Central memory CD8-positive, alpha-beta T cell (primary cell): ENCODE results near the gene RPS6KA6.

Experiments
- ATAC-seq: fragments of 150-1000 bp; cut with Tn5 transposase; replicated peaks from 2 replicates; pipeline ENCODE4 v1.10.0; 2022; ENCODE audit warnings: mild to moderate bottlenecking, moderate FRiP score, moderate number of reproducible peaks; ENCODE audit not compliant: poor library complexity, severe bottlenecking; ENCODE audit errors: extremely low read depth
- DNase-seq, 2 donors: peaks; one replicate each; pipeline ENCODE4 v3.0.0; 2021; ENCODE audit warnings: low spot score in 2 of 2
- H3K27ac Mint-ChIP-seq: one replicate; pipeline ENCODE4 v1.8.0; 2022; ENCODE audit warnings: low read depth, mild to moderate bottlenecking, moderate library complexity, mixed read lengths
- H3K27me3 Mint-ChIP-seq: one replicate; pipeline ENCODE4 v1.8.0; 2022; ENCODE audit warnings: mixed read lengths
- H3K36me3 Mint-ChIP-seq: one replicate; pipeline ENCODE4 v1.8.0; 2022; ENCODE audit warnings: mild to moderate bottlenecking, moderate library complexity, mixed read lengths; ENCODE audit not compliant: insufficient read depth
- H3K4me1 Mint-ChIP-seq: one replicate; pipeline ENCODE4 v1.8.0; 2022; ENCODE audit warnings: mixed read lengths
- H3K4me3 Mint-ChIP-seq: one replicate; pipeline ENCODE4 v1.8.0; 2022; ENCODE audit warnings: mild to moderate bottlenecking, moderate library complexity, mixed read lengths
- H3K9me3 Mint-ChIP-seq: one replicate; pipeline ENCODE4 v1.8.0; 2022; ENCODE audit warnings: mixed read lengths

RPS6KA6 gene

DNA sequence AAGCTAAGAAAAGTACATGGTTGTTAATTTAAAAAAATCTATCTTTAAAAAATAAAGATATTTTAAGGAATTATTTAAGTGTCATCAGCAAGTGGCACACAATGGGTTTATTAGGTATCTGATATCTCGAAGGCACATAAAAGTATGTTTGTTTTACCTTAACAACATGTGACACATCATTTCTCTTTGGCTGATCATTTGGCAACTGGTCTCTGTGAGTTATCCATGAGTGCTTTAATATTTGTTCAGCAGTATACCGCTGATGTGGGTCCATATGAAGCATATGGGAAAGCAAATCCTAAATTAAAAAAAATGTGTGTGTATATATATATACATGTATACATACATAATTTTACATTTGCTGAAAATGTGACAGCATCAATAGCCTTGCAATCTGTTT lies 123.2 kb downstream of the RPS6KA6 start:
- Mint-ChIP-seq H3K4me1 (no peaks in the 10 kb centered on the region), H3K4me3 (no peak overlapping the region), H3K36me3 (no peaks in the 10 kb centered on the region), H3K9me3 (peaks cover 4% of the 10 kb centered on the region), H3K27me3 (no peaks in the 10 kb centered on the region), H3K27ac (no peak overlapping the region)
- DNase-seq (no peak), ATAC-seq (no peak)

DNA sequence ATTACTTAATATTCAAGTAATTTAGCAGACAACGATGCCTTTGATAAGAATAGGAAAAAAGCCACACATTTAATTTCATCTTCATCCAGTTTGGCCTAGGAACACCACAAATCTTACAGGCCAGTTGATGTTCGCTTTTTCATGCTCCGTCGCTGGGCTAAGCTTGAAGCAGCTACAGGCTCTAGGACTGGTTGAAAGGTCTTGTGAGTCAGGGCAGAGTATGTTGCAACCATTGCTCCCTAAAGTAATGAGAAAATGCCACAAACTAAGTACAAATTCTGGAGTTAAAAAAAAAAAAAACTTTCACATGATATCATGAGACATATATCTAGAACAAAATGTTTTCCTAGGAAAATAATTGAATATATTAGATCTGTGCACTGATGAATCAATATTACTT lies 123.8 kb downstream of the RPS6KA6 start:
- H3K9me3 Mint-ChIP-seq, result peaks cover 4% of the 10 kb centered on the region
- DNase-seq (no peak), ATAC-seq (no peak)
- no peaks in the 10 kb centered on the region for H3K4me1 Mint-ChIP-seq
- H3K36me3 Mint-ChIP-seq, result no peaks in the 10 kb centered on the region
- no peak overlapping the region for H3K4me3 Mint-ChIP-seq
- no peak overlapping the region for H3K27ac Mint-ChIP-seq
- no peaks in the 10 kb centered on the region for H3K27me3 Mint-ChIP-seq

DNA sequence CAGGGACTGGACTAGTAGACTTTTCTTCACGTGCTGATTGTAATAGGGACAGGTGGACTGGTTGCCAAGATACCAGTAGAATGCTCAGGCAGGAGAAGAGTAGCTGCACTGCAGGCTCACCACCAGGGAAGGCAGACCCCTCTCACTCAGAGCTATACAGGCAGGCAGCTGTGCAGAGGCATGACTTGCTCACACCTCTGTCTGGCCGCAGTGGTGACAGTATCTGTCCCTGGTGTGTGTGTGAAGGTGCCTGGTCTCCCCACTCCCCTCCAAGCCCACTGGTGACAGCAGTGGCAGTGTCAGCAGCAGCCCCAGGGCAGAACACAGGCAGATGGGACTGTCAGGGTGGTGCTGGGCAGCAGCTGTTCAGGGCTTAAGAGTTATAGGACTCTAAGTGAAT lies 140.7 kb downstream of the RPS6KA6 start:
- Mint-ChIP-seq H3K36me3 (no peaks in the 10 kb centered on the region), H3K27me3 (no peaks in the 10 kb centered on the region), H3K27ac (no peak overlapping the region), H3K4me3 (no peak overlapping the region), H3K4me1 (no peaks in the 10 kb centered on the region), H3K9me3 (no peaks in the 10 kb centered on the region)
- ATAC-seq (no peak), DNase-seq (no peak)

DNA sequence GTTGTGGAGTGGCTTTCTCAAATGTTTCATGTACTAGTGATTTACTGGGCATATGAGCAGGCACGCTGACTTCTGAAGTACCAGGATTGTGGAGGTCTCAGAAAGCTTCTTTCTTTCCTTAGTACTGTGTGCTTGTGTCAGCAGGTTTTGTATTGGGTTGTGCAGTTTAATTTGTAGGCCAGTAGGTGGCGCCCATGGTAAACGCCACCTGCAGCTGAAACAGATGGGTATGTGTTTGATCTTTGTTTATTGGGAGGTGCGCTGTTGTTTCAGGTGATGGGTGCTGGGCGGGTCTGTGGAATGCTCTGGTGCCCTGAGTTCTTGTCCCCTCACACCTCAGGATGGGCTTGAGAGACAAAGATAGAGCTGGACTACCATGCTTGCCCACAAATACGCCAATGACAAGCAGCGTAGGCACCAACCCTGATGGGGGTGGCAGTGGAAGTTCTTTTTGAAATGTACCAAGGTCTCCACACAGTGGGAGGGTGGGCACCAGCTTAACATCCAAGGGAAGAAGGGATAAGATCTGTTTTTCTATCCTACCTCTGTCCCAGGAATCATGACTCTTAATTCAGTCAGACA lies 141.5 kb downstream of the RPS6KA6 start:
- no peak overlapping the region for H3K4me3 Mint-ChIP-seq
- DNase-seq (no peak), ATAC-seq (no peak)
- H3K36me3 Mint-ChIP-seq, result no peaks in the 10 kb centered on the region
- H3K27ac Mint-ChIP-seq, result no peak overlapping the region
- no peaks in the 10 kb centered on the region for H3K9me3 Mint-ChIP-seq
- H3K27me3 Mint-ChIP-seq, result no peaks in the 10 kb centered on the region
- no peaks in the 10 kb centered on the region for H3K4me1 Mint-ChIP-seq

DNA sequence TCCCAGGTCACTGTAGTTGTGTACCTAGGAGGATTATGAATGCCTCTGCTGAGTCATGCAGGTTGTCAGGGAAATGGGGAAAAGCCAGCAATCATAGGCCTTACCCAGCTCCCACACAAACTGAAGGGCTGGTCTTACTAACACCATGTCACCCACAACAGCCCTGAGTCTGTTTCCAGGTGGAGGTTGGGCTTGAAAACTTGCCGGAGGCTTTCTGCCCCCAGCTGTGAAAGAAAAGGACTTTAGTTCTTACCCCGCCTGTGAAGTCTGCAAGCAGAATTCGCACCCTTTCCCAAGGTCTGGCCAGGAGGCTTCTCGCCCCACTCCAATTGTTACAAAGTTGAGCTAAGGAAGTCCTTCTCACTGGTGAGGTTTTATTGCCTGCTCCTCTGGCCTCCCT lies 143.9 kb downstream of the RPS6KA6 start:
- DNase-seq, result no peak
- no peak for ATAC-seq
- peaks cover 5% of the 10 kb centered on the region for H3K9me3 Mint-ChIP-seq
- H3K36me3 Mint-ChIP-seq, result no peaks in the 10 kb centered on the region
- no peaks in the 10 kb centered on the region for H3K27me3 Mint-ChIP-seq
- H3K4me1 Mint-ChIP-seq, result no peaks in the 10 kb centered on the region
- H3K4me3 Mint-ChIP-seq, result no peak overlapping the region
- no peak overlapping the region for H3K27ac Mint-ChIP-seq
